K562 (cell line): ENCODE results near the gene OBSCN. TPM values are rescaled to one million over a fixed set of nuclear protein-coding genes. Genes with fewer than 3 reads are reported as not detected.
A peak's percentile ranks its signal among the peaks of the same experiment; 100 is the strongest.

Source experiments
- ATAC-seq: fragments of 200-7000 bp; cut with Tn5 transposase; 3 replicates; pipeline ENCODE4 v1.9.1; 2020; ENCODE audit warnings: moderate library complexity
- BruUV-seq: library from RNA; stranded (reverse); fragments of 400-500 nt; replicated peaks from 2 replicates; lab custom pipeline; 2021; lab: Mats Ljungman, UMichigan
- CTCF ChIA-PET: fragments of 300-600 bp; formaldehyde crosslinking; extraction: SDS; loops from one replicate; lab custom pipeline; 2021; ENCODE audit warnings: low intra/inter-chr PET ratio; lab: Yijun Ruan, JAX
- POLR2A ChIA-PET: fragments of 300-600, 350-650 bp; sonication (Branson Sonifier 250); formaldehyde crosslinking; extraction: SDS; loops from one replicate; lab custom pipeline; 2021; ENCODE audit warnings: antibody characterized with exemption, inconsistent platforms; lab: Yijun Ruan, JAX
- DNase-seq, 4 experiments: peaks; one replicate each; pipeline versions ENCODE4 v3.0.0 to v3.0.0-alpha.2; 2011 to 2018; ENCODE audit warnings: low spot score in 3 of 4, mixed read lengths in 3 of 4; ENCODE audit errors: extremely low read depth in 1 of 4
- FAIRE-seq: peaks from 2 replicates; lab custom pipeline; 2011; peaks lifted over from hg19 to GRCh38; lab: Jason Lieb, UNC
- H2AFZ ChIP-seq: 2 replicates; pipeline ENCODE4 v1.6.0; 2011; ENCODE audit warnings: low read depth, low read length, control low read depth, inconsistent platforms
- H3K27ac ChIP-seq: fragments of 200-600 bp; 3 replicates; pipeline ENCODE4 v1.8.0; 2011; ENCODE audit warnings: low read depth, mild to moderate bottlenecking, control low read depth, inconsistent platforms, low read length, moderate library complexity, mixed read lengths; ENCODE audit errors: extremely low read depth
- H3K27me3 ChIP-seq, 2 experiments: fragments of 300-600 bp in 1 of 2; 2 replicates in 1 of 2; 3 replicates in 1 of 2; pipeline versions ENCODE4 v1.6.0 to v1.8.0; 2011; ENCODE audit warnings: inconsistent platforms in 2 of 2, low read length in 2 of 2, mild to moderate bottlenecking in 1 of 2, mixed read lengths in 1 of 2, moderate library complexity in 1 of 2; ENCODE audit not compliant: control insufficient read depth in 2 of 2, insufficient read depth in 2 of 2
- H3K36me3 ChIP-seq: fragments of 300-600 bp; 3 replicates; pipeline ENCODE4 v1.8.0; 2011; ENCODE audit warnings: mild to moderate bottlenecking, low read length, inconsistent platforms; ENCODE audit not compliant: control insufficient read depth, insufficient read depth
- H3K4me1 ChIP-seq, 2 experiments: fragments of 200-600 bp in 1 of 2; replicated peaks in 1 of 2; 2 replicates in 1 of 2; 3 replicates in 1 of 2; pipeline versions ENCODE4 v1.5.1 to v1.8.0; 2011; ENCODE audit warnings: inconsistent platforms in 2 of 2, low read length in 2 of 2, mild to moderate bottlenecking in 1 of 2, mixed read lengths in 1 of 2, moderate library complexity in 1 of 2; ENCODE audit not compliant: control insufficient read depth in 2 of 2, insufficient read depth in 2 of 2
- H3K4me2 ChIP-seq: 2 replicates; pipeline ENCODE4 v1.6.1; 2011; ENCODE audit warnings: low read length, control low read depth, inconsistent platforms, mixed read lengths; ENCODE audit not compliant: insufficient read depth
- H3K4me3 ChIP-seq: fragments of 200-600 bp; sonication (generic), shearing (Covaris generic); 2 replicates; pipeline ENCODE4 v1.5.1; 2016; ENCODE audit warnings: control low read depth, inconsistent platforms
- H3K79me2 ChIP-seq: fragments of 200-600 bp; 3 replicates; pipeline ENCODE4 v1.8.0; 2011; ENCODE audit warnings: low read length, inconsistent platforms; ENCODE audit not compliant: control insufficient read depth, insufficient read depth
- H3K9ac ChIP-seq, 2 experiments: 2 replicates each; pipeline versions ENCODE4 v1.6.0 to v1.6.1; 2011; ENCODE audit warnings: low read depth in 2 of 2, low read length in 2 of 2, control low read depth in 1 of 2, inconsistent platforms in 1 of 2, mild to moderate bottlenecking in 1 of 2, mixed read lengths in 1 of 2; ENCODE audit not compliant: insufficient read depth in 1 of 2
- H3K9me1 ChIP-seq: one replicate; pipeline ENCODE4 v1.6.0; 2011; ENCODE audit warnings: inconsistent platforms, mild to moderate bottlenecking, low read length, moderate library complexity; ENCODE audit not compliant: control insufficient read depth, insufficient read depth
- H3K9me3 ChIP-seq: replicated peaks from 2 replicates; pipeline ENCODE4 v1.5.1; 2011; ENCODE audit warnings: low read depth, low read length, inconsistent platforms; ENCODE audit not compliant: control insufficient read depth, insufficient read depth
- H4K20me1 ChIP-seq: replicated peaks from 2 replicates; pipeline ENCODE4 v1.6.1; 2011; ENCODE audit warnings: low read length, inconsistent platforms, mixed read lengths; ENCODE audit not compliant: control insufficient read depth, insufficient read depth
- FUS ChIP-seq: fragments of 200-400 bp; formaldehyde crosslinking; optimal IDR thresholded peaks from 2 replicates; pipeline ENCODE3; 2017; ENCODE audit warnings: low read depth, low read length
- HDAC8 ChIP-seq: fragments of 450-650 bp; IDR thresholded peaks from 2 replicates; pipeline ENCODE4 v1.6.1; 2016; ENCODE audit warnings: mild to moderate bottlenecking, missing genetic modification characterization, moderate library complexity, missing compliant biosample characterization
- HMBOX1 ChIP-seq: sonication (generic); IDR thresholded peaks from 2 replicates; pipeline ENCODE4 v1.6.1; 2016
- MTA3 ChIP-seq: fragments of 450-650 bp; formaldehyde crosslinking; IDR thresholded peaks from 2 replicates; pipeline ENCODE4 v1.6.1; 2017; ENCODE audit warnings: mild to moderate bottlenecking, borderline replicate concordance
- NR4A1 ChIP-seq, 2 experiments: fragments of 250-450 bp in 1 of 2; fragments of 450-650 bp in 1 of 2; sonication (Bioruptor Pico) in 1 of 2; IDR thresholded peaks; 2 replicates each; pipeline versions ENCODE4 v1.4.0 to v1.6.1; 2016 to 2020; ENCODE audit warnings: mild to moderate bottlenecking in 2 of 2, missing compliant biosample characterization in 1 of 2, missing genetic modification characterization in 1 of 2, moderate library complexity in 1 of 2
- THRB ChIP-seq: fragments of 450-650 bp; formaldehyde crosslinking; conservative IDR thresholded peaks from 2 replicates; pipeline ENCODE4 v1.4.0; 2022; ENCODE audit warnings: mild to moderate bottlenecking, missing genetic modification characterization
- TRIM25 ChIP-seq: fragments of 450-650 bp; IDR thresholded peaks from 2 replicates; pipeline ENCODE4 v1.7.0; 2016; ENCODE audit warnings: borderline replicate concordance
- ZBTB9 ChIP-seq: fragments of 450-650 bp; formaldehyde crosslinking; IDR thresholded peaks from 2 replicates; pipeline ENCODE4 v1.4.0; 2020; ENCODE audit warnings: mild to moderate bottlenecking, moderate library complexity
- ZNF518B ChIP-seq: fragments of 250-450 bp; sonication (Bioruptor Pico); IDR thresholded peaks from 2 replicates; pipeline ENCODE4 v1.5.0; 2021; ENCODE audit warnings: mild to moderate bottlenecking, moderate library complexity
- ZNF583 ChIP-seq: fragments of 250-450 bp; sonication (Bioruptor Pico); IDR thresholded peaks from 2 replicates; pipeline ENCODE4 v1.4.0; 2020
- WGBS: fragments of 100-300 bp; shearing (Covaris generic); methylation state at CpG from one replicate; pipeline ENCODE4 v1.1.6; 2016; ENCODE audit warnings: low coverage, mixed read lengths; ENCODE audit not compliant: insufficient coverage; ENCODE audit errors: missing lambda C conversion rate; 5-methylcytosine and 5-hydroxymethylcytosine counted together
- in situ Hi-C: fragments of 300-500 bp; cut with MboI; formaldehyde crosslinking; loops from 4 replicates; pipeline ENCODE4 v1.15.0; 2018; ENCODE audit warnings: inconsistent platforms, mixed read lengths
- intact Hi-C: fragments of 100-400 bp; cut with micrococcal nuclease; formaldehyde crosslinking; loops from 2 replicates; pipeline ENCODE4 v1.14.2; 2022
- polyA plus RNA-seq, 8 experiments: library from polyadenylated mRNA; depleted of rRNA in 4 of 8; stranded (reverse) in 5 of 8; unstranded in 3 of 8; fragments of >200 nt; fragmentation: Nextera tagmentation in 2 of 8; fragmentation: Illumina TruSeq in 1 of 8; extraction: Ambion mirVana in 2 of 8; extraction: Trizol in 1 of 8; gene quantifications; 2 replicates each; pipeline versions ENCODE4 v1.2.1 to v1.2.3, GENCODE V29; 2011 to 2014; ENCODE audit warnings: inconsistent platforms in 1 of 8, missing spikeins in 1 of 8
- total RNA-seq, 7 experiments: library from RNA; depleted of rRNA in 6 of 7; stranded (reverse); fragments of >200 nt in 6 of 7; fragmentation: Illumina TruSeq in 2 of 7; extraction: Trizol in 2 of 7; gene quantifications; 2 replicates each; pipeline versions ENCODE4 v1.2.1 to v1.2.3, GENCODE V29; 2011 to 2021; ENCODE audit warnings: low replicate concordance in 1 of 7

Gene OBSCN
- total and polyA plus RNA-seq, 9 of the 15 experiments (the other 6 are each of a cell fraction or from before 2014, with no cell fraction given) = 0.18 to 19.7 (median 3.6) TPM

- in situ Hi-C loops (no loop called here), intact Hi-C loops (no loop called here)
- Histone ChIP-seq H3K4me1 (peaks cover 0 to 59% of the 10 kb centered on the region in 2 experiments; a peak in 3 of 5 replicates), H3K36me3 (no peaks in the 10 kb centered on the region), H3K9me3 (no peaks in the 10 kb centered on the region), H4K20me1 (no peaks in the 10 kb centered on the region), H3K4me3 (no peak overlapping the region), H3K27me3 (no peaks in the 10 kb centered on the region), H2AFZ (no peak overlapping the region), H3K4me2 (no peak overlapping the region), H3K9ac (peak overlapping the region in 1 of 2 experiments; percentile 23; a peak in 2 of 4 replicates), H3K27ac (no peak overlapping the region), H3K9me1 (no peaks in the 10 kb centered on the region), H3K79me2 (no peaks in the 10 kb centered on the region)
- FAIRE-seq = no peak
- DNase-seq = no peak
- WGBS = 78% methylated on average over 38 of the region's 45 CpGs
- ATAC-seq = no peak
- POLR2A ChIA-PET = interaction anchor here (1.1 kb wide), 1 partner anchor 8 kb away, joined by 3 read pairs; no protein-coding TSS in a partner anchor
- no TSS peak for BruUV-seq
- CTCF ChIA-PET = no interaction called here
- TF ChIP-seq ZNF583 (CRISPR knock-in tag) (0 out of 2 replicates have a peak, but pooled peaks have one; percentile 19), THRB (CRISPR knock-in tag) (no peak), HDAC8 (tag) (no peak), NR4A1 (CRISPR knock-in tag; IDR thresholded peaks at IDR 0.05) (no peak), NR4A1 (tag; IDR thresholded peaks at IDR 0.05) (no peak), MTA3 (no peak), TRIM25 (no peak), ZNF518B (CRISPR knock-in tag) (no peak), HMBOX1 (no peak), FUS (no peak), ZBTB9 (no peak)
Measured at GRCh38 chr1:228359613-228360532, 152.0 kb downstream of the OBSCN start.
